ENCODE measurements around the gene RNPEP.

- TF ChIP-seq CTCF (IDR thresholded peaks at IDR 0.05) (peak in 4 of 12 donors; percentile 4 to 18 (median 10)), POLR2A (IDR thresholded peaks at IDR 0.05) (peak; percentile 33 to 70)
Observed at GRCh38 chr1:201982623-201983379, at the start of gene RNPEP.

All from heart left ventricle (tissue), 13 donors.